Stimulated activated CD4-positive, alpha-beta T cell treated with anti-CD3 and anti-CD28 coated beads, Interleukin-12 subunit alpha, Interleukin-12 subunit beta, amount 100 ng/mL, for 48 hours (primary cell): ENCODE results near the gene CCDC28A.

Source experiments
- DNase-seq, 3 donors: peaks; one replicate each; pipeline ENCODE4 v3.0.0-alpha.2; 2020; ENCODE audit warnings: low read depth in 2 of 3, low spot score in 1 of 3

The CCDC28A gene

GRCh38 chr6:138833816-138834539 is 60.4 kb downstream of the CCDC28A start:
- DNase-seq: no peak

DNA sequence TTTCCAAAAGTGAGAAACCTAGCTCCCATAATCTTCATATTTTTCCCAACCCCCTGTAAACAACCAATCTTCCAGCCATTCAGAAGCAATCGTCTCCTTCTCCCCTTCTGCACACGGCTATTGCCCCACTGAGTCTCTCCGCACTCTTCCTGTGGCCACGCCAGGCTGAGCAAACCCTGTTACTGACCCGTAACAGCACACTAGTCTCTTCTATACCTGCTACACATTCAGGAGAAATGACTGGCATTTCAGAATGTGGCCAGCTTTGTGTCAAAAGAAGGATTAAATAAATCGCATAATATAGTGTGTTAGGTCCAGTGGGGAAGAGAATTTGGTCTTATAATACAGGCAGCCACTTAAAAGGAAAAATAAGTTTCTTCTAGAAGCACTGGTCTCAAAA is 63.7 kb downstream of the CCDC28A start:
- DNase-seq: no peak
